GM21447 (cell line): ENCODE data around the gene CHAC1.

Experiments
- ATAC-seq: cut with Tn5 transposase; IDR thresholded peaks from one replicate; pipeline ENCODE4 v1.9.1; 2021; ENCODE audit not compliant: unreplicated experiment

CHAC1 gene

DNA sequence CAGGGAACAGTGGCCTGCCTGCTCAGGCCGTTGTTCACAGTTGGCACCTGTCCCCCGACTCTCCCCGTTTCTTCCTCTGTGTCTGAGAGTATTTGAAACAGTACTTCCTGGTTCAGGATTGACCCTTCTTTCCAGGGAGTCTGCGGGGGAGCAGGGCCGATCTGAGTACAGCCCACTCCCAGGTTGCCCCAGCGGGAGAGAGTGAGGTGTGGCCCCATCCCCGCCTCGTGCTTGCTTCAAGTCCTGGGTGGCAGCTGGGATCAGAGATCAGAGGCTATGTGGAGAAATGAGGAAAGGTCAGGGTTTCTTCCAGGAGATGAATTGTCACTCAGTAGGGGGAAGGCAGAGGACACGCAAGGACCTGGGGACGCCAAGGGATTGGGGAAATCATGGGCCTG is 30.7 kb upstream of the CHAC1 start:
- ATAC-seq, result no peak

DNA sequence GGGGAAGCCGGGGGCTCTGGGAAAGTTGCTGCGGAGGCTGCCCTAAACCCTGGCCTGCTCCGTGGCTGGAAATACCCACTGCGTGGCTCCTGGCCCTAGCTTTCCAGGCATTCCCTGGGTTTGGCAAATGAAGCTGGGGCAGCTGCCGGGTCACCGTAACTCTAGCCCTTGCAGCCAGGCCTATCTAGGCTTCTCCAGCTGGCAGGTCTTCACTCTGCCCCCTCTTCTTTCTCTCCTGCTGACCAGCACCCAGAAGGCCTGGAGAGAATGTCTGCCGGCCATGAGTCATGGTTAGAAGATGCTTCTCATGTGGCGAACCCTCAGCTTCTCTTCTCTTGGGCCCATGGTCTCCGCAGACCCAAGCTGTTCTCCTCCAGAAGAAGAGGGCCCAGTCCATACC is 29.7 kb upstream of the CHAC1 start:
- no peak for ATAC-seq

DNA sequence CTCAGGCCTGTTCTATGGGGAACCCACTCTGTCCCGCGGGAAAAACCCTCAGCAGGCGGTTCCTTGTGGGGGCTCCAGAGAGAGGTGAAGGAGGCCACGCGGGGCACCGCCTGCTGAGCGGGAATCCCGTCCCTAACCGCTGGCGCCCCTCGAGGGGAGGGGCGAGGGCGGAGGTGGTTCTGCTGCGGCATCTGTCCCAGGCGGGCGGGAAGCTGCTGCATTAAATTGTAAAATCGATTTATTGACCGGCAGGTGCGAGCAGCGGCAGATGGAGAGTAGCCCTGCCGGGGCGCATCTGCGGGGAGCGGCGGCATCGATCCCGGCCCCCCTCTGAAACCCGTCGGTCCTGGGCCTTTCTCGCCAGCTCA is 27.8 kb upstream of the CHAC1 start:
- no peak for ATAC-seq

- no peak for ATAC-seq
These were observed 27.2 kb upstream of the CHAC1 start for GRCh38 chr15:40925863-40926658.

DNA sequence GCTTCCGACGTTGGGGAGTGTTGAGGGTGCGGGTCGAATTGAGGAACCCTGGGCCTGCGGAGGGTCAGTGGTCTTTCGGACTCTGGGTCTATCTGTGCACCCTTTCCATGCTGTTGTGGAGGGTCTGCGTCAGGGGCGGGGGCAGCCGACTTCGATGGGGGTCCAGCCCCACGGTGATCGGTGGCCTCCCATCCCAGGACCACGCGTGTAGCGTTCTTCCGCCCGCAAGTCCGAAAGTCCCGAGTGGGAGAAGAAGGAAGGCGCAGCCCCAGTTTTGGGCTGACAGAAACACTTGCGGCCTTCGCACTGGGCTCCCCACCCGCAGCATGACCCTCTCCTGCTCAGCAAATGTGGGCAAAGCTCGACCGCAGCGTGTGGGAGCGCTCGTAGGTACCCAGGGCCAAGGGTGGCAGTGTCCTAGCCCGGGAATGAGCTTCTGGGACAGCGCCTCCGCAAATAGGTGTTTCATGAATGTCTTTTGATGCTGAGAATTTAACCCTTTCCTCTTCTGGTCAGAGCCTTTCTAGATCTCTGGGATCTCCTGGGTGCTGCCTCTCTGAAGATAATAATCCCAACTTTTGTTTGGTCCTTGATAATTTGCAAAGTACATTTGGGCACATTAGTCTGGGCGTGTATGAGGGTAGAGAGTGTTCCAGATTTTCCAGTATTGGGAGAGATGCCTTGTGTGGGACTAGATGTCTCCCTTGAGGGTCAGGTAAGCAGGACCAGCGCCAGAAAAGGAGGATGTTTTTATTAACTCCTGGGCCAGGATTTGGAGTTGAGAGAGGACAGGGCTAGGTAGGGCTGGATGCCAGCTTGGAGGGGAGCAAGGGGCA is 26.4 kb upstream of the CHAC1 start:
- ATAC-seq, result no peak

GRCh38 chr15:40927495-40927872 is 25.8 kb upstream of the CHAC1 start:
- ATAC-seq, result no peak

DNA sequence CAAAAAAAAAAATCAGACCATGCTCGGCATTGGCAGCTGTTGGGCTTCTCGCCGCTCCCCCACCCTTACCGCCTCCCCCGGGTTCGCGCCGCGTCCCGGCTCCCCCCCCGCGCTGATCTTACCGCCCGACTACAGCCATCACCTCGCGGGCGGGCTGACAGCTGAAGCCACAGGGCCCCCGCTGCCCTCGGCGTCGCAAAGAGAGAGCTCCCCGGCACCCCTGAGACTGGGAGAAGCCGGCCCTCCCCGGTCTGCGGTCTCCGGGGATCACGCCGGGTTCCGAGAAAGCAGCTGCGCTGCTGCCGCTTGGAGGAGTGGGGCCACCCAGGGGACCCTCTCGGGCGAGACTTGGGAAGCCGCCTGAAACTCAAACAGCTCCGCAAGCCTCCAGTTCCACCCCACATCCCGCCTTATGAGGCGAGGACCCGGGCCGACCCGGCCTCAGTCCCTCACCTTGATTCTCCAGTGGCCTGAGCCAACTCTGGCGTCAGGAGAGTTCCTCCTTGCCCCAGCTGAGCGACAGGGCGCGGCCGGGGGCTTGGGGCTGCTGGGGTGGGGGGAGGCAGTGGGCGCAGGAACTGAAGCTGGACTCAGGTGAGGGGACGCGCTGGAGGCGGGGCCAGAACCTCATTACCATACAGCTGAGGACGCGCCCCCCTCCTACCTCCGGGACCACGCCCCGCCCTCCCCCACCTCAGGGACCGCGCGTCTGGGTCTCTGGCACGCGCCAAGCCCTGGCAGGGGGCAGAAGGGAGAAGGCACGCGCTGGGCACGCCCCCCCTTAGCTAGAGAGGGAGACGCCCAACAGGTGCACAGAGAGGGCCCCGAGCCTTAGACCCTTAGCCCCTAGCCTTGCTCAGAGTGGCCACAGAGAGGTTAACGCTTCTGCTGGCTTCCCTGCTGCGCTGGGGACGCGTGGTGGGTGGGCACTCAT is 25.1 kb upstream of the CHAC1 start:
- no peak for ATAC-seq

DNA sequence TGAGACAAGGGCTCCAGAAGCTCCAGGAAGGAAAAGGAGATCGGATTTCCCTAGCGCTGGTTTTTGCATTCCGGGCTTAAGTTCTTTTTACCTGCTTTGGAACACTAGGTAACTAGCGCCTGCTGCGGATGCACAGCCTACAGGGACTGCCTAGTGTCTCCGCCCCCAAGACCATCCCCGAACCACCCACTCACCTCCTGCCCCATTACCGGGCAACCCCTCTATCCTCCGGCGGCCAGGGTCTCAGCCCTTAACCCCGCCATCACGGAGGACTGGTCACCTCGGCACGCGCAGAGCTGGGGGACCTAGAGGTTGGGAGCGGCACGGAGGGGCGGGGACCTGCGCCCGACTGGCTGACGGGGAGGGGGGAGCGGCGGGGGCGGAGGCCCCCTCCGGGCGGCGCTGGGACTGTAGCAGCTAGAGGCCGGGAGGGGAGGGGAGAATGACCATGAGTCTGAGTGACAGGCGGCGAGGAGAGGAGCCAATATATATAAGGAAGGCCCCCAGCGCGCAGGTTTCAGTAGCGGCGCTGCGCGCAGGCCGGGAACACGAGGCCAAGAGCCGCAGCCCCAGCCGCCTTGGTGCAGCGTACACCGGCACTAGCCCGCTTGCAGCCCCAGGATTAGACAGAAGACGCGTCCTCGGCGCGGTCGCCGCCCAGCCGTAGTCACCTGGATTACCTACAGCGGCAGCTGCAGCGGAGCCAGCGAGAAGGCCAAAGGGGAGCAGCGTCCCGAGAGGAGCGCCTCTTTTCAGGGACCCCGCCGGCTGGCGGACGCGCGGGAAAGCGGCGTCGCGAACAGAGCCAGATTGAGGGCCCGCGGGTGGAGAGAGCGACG is 24.2 kb upstream of the CHAC1 start, which contains the start of gene DLL4:
TSS of gene DLL4 (plus strand) at position 520 of the 839 bp plus-strand sequence. CDS start 329 bp downstream, outside the sequence.
- no peak for ATAC-seq

DNA sequence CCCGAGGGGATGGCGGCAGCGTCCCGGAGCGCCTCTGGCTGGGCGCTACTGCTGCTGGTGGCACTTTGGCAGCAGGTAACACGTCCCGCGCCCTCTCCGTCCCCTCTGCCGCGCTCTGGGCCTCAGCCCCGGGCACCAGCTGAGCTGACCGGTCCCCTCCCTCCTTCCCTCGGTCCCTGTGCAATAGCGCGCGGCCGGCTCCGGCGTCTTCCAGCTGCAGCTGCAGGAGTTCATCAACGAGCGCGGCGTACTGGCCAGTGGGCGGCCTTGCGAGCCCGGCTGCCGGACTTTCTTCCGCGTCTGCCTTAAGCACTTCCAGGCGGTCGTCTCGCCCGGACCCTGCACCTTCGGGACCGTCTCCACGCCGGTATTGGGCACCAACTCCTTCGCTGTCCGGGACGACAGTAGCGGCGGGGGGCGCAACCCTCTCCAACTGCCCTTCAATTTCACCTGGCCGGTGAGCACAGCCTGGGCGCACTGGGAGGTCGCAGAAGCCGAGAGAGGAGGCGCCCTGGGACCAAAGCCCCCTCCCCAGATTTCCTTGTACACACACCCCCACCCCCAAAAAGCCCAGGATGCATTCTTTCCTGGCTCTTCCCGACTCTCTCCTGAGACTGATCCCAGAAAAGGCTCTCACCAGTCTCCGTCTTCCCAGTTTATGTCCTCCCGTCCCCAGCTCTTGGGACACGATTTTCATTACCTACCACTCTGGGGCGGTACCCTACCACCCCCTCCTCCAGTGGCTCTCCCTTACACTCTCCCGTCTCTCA is 23.4 kb upstream of the CHAC1 start:
- ATAC-seq, result no peak

- ATAC-seq, result no peak
These were observed 22.6 kb upstream of the CHAC1 start for GRCh38 chr15:40930430-40931299.

DNA sequence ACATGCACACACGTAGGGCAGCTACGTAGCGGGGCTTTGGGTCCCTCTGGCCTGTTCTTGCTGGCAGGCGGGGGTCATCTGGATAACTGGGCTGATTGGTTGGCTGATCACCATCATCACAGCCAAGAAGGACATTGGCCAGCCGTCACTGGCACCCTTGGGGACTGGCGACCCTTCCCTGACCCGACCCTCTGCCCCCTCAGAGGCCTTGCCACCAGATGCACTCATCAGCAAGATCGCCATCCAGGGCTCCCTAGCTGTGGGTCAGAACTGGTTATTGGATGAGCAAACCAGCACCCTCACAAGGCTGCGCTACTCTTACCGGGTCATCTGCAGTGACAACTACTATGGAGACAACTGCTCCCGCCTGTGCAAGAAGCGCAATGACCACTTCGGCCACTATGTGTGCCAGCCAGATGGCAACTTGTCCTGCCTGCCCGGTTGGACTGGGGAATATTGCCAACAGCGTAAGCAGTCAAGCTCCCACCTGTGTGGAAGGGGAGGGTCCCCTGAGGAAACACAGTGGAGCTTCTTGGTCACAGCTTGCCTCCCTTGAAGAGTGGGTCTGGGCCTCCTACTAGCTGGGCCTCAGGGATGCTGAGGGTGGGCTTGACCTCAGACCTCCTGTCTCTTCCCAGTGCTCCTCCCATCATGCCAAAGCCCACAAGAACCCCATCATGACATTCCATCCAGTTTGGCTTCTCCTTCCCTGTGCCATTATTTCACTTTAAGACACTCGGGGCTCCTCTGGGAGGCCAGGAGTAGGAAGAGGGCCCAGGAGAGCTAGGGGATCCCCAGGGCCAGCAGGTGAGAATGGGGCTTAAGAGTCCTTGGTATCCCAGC is 21.8 kb upstream of the CHAC1 start:
- no peak for ATAC-seq

DNA sequence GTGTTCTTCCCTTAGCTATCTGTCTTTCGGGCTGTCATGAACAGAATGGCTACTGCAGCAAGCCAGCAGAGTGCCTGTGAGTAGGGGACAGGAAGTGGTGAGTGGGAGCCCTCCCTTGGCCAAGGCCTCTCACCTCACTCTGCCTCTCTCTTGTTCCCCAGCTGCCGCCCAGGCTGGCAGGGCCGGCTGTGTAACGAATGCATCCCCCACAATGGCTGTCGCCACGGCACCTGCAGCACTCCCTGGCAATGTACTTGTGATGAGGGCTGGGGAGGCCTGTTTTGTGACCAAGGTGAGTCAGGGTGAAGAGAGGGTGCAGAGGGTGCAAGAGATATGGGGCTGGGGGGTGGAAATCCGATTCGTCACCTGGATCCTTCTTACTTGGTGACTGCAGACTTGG is 21.1 kb upstream of the CHAC1 start:
- ATAC-seq, result no peak

DNA sequence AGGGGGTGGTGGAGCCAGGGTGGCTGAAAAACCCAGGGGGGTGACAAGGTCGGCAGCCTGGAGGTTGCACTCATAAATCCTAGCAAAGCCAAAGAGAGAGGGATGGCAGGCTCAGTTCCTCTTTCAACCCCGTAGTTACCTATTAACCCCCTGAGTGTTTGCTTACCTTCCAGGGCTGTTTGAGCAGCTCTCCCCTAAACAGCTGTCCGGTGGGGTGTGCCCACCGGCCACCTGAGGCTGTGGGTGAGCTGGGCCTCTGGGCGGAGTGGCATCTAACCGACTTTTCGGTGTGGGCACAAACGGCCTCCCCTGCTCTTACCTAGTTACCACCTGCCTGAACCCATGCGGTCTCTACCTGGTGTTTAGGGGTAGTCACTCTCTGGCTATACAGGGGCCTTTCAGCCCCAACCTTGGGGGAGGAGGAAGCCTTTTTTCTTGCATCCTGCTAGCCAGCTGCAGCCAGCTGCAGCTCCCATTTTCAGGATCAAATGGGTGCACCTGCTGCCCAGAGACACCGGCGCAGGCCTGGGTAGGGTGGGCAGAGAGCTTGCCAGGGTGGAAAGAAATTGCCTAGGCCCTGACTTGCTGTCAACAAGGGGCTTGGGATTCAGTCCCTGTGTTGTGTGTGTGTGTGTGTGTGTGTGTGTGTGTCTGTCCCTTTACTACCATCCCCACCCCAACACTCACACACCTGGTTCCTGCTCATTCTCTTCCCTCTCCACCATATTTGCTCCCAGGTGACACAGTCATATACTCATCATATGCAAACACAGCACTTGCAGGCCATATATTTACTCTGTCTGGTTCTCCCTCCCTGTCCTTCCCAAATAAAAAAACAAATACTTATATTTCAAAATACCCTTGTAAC is 20.4 kb upstream of the CHAC1 start:
- ATAC-seq, result no peak

DNA sequence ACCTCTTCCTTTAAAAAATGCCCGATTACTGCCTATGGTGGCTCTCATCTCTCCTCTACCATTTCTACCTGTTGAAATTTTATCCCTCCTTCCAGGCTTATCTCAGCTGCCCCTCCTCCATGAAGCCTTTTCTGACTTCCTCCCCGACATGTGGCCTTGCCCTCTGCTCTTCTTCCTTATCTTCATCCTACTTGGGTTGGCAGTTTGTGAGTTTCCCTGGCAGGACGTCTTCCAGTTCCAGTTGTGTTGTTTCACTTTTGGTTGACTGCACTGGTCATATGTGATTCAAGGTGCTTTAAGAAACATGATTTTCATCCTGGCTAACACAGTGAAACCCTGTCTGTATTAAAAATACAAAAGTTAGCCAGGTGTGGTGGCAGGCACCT is 19.8 kb upstream of the CHAC1 start:
- no peak for ATAC-seq

- no peak for ATAC-seq
These were observed 18.8 kb upstream of the CHAC1 start for GRCh38 chr15:40934457-40934856.

GRCh38 chr15:40936234-40936708 is 17.0 kb upstream of the CHAC1 start:
- no peak for ATAC-seq
